ENCODE data around the gene KRTAP4-3.
"Not testable (repeated sequence)": the region's sequence is repeated elsewhere in the genome, so short reads cannot be mapped to it uniquely, and the experiment has no call there.

The KRTAP4-3 gene

GRCh38 chr17:41150026-41150425, 18.0 kb downstream of the KRTAP4-3 start:
- DNase-seq, result no peak

- no peak for DNase-seq
Observed at GRCh38 chr17:41149652-41149985, 18.4 kb downstream of the KRTAP4-3 start, which contains the start of gene KRTAP4-5. Gene KRTAP4-5, minus strand, starts transcription at chr17:41149825. Its CDS starts 58 bp downstream, at chr17:41149767.

- not testable (repeated sequence) for DNase-seq
Observed at GRCh38 chr17:41148971-41149651, 18.9 kb downstream of the KRTAP4-3 start.

- no peak for DNase-seq
Observed at GRCh38 chr17:41147531-41148204, 20.4 kb downstream of the KRTAP4-3 start.

GRCh38 chr17:41145261-41145660, 22.8 kb downstream of the KRTAP4-3 start:
- DNase-seq, result no peak

GRCh38 chr17:41144846-41145245, 23.2 kb downstream of the KRTAP4-3 start:
- no peak for DNase-seq

GRCh38 chr17:41141361-41141760, 26.7 kb downstream of the KRTAP4-3 start:
- DNase-seq, result no peak

- no peak for DNase-seq
Observed at GRCh38 chr17:41140360-41141131, 27.5 kb downstream of the KRTAP4-3 start, which contains the start of gene KRTAP4-6. Gene KRTAP4-6, minus strand, starts transcription at chr17:41140544. Its CDS starts 57 bp downstream, at chr17:41140487.

GRCh38 chr17:41139865-41140264, 28.2 kb downstream of the KRTAP4-3 start:
- not testable (repeated sequence) for DNase-seq

- DNase-seq, result no peak
Observed at GRCh38 chr17:41133880-41134735, 33.9 kb downstream of the KRTAP4-3 start.

GRCh38 chr17:41131979-41132378, 36.0 kb downstream of the KRTAP4-3 start:
- DNase-seq, result no peak

- no peak for DNase-seq
Observed at GRCh38 chr17:41127371-41127770, 40.6 kb downstream of the KRTAP4-3 start.

GRCh38 chr17:41126412-41126811, 41.6 kb downstream of the KRTAP4-3 start:
- DNase-seq, result no peak

GRCh38 chr17:41125064-41125463, 43.0 kb downstream of the KRTAP4-3 start:
- DNase-seq, result no peak

- DNase-seq, result not testable (repeated sequence)
Observed at GRCh38 chr17:41123991-41124371, 44.0 kb downstream of the KRTAP4-3 start, which contains the start of gene KRTAP4-12. Gene KRTAP4-12, minus strand, starts transcription at chr17:41124182. Its CDS starts 60 bp downstream, at chr17:41124122.

- not testable (repeated sequence) for DNase-seq
Observed at GRCh38 chr17:41123292-41123990, 44.6 kb downstream of the KRTAP4-3 start.

- DNase-seq, result no peak
Observed at GRCh38 chr17:41121742-41122141, 46.3 kb downstream of the KRTAP4-3 start.

GRCh38 chr17:41119696-41120690, 48.0 kb downstream of the KRTAP4-3 start:
- DNase-seq, result not testable (repeated sequence)

- no peak for DNase-seq
Observed at GRCh38 chr17:41118721-41119120, 49.3 kb downstream of the KRTAP4-3 start.

- not testable (repeated sequence) for DNase-seq
Observed at GRCh38 chr17:41117846-41118386, 50.1 kb downstream of the KRTAP4-3 start, which contains the start of gene KRTAP4-11. Gene KRTAP4-11, minus strand, starts transcription at chr17:41118373. Its CDS starts 58 bp downstream, at chr17:41118315.

All from stimulated activated CD8-positive, alpha-beta memory T cell treated with anti-CD3 and anti-CD28 coated beads, Interleukin-4, amount 100 ng/mL, for 48 hours (primary cell).